Body of pancreas (tissue), 4 donors: Measurements from ENCODE around the gene SLCO3A1.

Experiments
- POLR2A ChIP-seq, 3 donors: fragments of 450-650 bp; IDR thresholded peaks; one replicate each; pipeline ENCODE4 v1.6.1; 2016; ENCODE audit warnings: antibody characterized with exemption in 3 of 3, mild to moderate bottlenecking in 2 of 3
- TF ChIP-seq, protein P1 (sequence below), 7 experiments: fragments of 450-650 bp in 4 of 7; fragments of 200-600 bp in 3 of 7; sonication (generic) in 3 of 7; IDR thresholded peaks; one replicate each; pipeline ENCODE4 v1.5.1; 2016 to 2019; ENCODE audit warnings: antibody characterized with exemption in 7 of 7

DNA sequence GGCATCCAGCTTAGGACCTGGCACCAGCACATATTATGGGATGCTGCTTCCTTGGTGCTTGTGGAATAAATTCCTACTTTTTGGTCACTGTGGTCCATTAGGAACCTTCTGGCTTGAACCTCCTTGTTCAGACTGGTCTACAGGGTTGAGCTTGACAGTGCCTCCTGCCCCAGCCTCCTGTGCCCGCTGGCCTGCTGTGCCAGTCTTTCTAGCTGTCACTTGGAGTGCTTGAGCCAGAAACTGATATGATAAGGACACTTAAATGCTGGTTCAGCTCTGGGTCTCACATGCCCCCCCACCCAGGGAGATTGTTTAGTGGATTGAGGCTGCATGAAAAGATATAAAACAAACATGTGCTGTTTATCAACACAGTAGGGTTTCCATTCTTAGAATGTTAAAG lies 147.8 kb downstream of the SLCO3A1 start:
- TF ChIP-seq, protein P1, sequence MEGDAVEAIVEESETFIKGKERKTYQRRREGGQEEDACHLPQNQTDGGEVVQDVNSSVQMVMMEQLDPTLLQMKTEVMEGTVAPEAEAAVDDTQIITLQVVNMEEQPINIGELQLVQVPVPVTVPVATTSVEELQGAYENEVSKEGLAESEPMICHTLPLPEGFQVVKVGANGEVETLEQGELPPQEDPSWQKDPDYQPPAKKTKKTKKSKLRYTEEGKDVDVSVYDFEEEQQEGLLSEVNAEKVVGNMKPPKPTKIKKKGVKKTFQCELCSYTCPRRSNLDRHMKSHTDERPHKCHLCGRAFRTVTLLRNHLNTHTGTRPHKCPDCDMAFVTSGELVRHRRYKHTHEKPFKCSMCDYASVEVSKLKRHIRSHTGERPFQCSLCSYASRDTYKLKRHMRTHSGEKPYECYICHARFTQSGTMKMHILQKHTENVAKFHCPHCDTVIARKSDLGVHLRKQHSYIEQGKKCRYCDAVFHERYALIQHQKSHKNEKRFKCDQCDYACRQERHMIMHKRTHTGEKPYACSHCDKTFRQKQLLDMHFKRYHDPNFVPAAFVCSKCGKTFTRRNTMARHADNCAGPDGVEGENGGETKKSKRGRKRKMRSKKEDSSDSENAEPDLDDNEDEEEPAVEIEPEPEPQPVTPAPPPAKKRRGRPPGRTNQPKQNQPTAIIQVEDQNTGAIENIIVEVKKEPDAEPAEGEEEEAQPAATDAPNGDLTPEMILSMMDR (IDR thresholded peaks at IDR 0.05) = no peak
- no peak for TF ChIP-seq POLR2A (IDR thresholded peaks at IDR 0.05)
